Activated CD8-positive, alpha-beta memory T cell treated with anti-CD3 and anti-CD28 coated beads for 1 hour (primary cell): ENCODE data around the gene BNIP5.

Source experiments
- DNase-seq, 2 donors: peaks; one replicate each; pipeline ENCODE4 v3.0.0-alpha.2; 2020; ENCODE audit warnings: low read depth in 1 of 2; ENCODE audit errors: extremely low read depth in 1 of 2

The BNIP5 gene

GRCh38 chr6:36301085-36301658, 35.5 kb downstream of the BNIP5 start:
- no peak for DNase-seq

DNA sequence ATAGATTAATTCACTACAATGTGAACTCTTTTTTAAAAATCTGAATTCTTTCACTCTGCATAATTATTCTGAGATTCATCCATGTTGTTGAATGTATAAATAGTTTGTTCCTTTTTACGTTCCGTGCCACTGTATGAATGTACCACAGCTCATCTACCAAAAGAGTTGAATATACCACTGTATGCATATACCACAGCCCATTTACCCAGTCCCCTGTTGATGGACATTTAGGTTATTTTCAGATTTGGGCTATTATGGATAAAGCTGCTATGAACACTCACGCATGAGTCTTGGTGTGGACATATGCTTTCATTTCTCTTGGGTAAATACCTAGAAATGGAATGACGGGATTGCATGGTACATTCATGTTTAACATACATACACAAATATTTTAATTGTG, 38.7 kb downstream of the BNIP5 start:
- DNase-seq = no peak

DNA sequence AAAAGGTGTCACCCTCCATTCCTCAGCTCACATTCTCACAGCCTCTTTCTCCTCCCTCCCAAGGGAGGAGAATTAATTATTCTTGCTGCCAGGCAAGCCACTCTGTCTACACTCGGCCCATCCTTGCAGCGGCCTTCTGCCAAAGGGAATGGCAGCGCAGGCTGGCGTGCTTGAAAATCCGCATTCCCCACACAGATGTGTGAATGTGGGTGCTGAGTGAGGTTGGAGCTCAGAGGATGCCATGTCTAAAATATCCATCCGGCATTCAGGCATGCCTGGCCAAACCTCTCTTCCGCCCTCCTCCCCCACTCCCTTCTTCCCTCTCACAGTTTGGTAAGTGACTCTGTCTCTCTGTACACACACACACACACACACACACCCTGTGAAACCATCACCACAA, 39.2 kb downstream of the BNIP5 start:
- no peak for DNase-seq

GRCh38 chr6:36297051-36297450, 39.6 kb downstream of the BNIP5 start:
- no peak for DNase-seq

- no peak for DNase-seq
Observed at GRCh38 chr6:36296240-36296639, 40.4 kb downstream of the BNIP5 start.

GRCh38 chr6:36292170-36292569, 44.5 kb downstream of the BNIP5 start:
- no peak for DNase-seq

DNA sequence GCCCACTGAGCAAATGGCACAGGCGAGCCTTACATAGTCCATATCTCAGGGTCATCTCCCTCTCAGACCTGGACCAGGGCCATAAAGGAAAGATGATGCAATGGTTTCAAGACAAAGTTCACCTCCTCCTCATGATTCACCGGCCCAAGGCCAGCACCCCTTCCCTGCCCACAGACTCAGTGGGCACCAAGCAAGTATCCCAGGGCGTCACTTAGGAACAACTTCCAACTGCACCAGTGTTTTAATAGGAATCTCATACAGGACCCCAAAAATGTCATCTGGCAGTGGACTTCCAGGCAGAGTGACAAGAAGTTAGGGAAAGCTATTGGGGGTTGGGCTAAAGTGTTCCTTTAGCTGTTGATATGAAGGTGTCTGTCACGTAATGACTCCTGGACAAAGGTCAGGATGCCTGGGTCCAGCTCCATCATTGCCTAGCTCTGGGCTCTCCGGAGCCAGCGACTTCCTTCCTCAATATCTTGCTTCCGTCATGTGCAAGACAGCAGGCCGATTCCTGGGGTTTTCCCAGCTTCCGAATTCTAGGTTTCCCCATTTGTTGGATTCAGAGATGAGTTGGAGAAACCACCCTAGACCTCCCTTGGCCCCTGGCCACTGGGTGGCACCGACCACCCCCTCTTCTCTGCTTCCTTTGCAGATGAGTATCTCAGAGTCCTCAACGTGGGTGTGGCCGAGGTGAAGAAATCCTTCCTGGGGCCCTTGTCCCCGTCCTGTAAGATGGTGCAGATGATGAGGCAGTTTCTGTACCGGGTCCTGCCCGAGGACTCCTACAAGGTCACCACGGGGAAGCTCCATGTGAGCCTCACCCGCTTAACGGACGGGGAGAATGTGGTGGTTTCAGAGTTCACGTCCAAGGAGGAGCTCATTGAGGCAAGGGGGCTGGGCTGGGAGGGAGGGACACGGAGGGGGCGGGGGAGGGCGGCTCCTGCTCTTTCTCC, 45.7 kb downstream of the BNIP5 start:
- DNase-seq = no peak

DNA sequence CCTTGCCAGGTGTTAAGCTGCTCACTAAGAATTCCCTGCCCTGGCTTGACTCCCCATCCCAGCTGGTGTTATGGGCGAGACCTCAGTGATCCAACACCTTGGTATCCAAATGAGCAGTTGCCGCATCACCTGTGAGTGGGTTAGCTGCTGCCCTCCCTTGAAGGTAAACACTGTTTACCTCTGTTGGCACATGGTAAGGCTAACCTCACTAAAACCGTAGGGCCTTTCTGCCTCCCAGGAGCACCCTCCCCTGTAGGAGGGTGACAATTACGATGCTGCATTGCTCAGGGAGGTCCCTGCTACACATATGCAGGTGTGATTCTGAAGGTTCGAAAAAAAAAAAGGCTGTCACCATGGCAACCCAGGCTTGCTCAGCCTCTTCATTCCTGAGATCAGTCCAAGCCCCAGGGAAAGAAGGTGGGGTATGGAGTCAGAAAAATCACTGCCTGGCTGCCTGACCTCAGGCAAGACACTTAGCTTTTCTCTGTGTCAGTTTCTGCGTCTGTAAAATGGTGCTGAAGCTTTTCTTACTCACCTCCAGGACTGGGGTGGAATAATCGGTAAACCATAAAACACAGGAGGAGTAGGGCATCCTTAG, 47.3 kb downstream of the BNIP5 start:
- no peak for DNase-seq

DNA sequence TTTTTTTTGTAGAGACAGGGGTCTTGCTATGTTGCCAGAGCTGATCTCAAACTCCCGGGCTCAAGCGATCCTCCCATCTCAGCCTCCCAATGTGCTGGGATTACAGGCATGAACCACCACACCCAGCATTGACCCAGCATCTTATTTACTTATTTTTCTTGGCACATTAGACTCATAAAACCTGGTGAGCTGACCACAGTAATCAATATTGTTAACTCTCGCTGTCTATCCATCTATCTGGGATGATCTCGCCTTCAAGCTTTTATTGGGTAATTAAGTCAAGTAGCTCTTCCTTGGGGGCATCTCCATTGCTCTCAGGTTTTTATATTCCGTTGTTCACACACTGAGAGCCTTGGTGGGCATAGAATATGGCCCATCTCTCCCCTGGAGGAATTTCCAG, 49.8 kb downstream of the BNIP5 start:
- no peak for DNase-seq

DNA sequence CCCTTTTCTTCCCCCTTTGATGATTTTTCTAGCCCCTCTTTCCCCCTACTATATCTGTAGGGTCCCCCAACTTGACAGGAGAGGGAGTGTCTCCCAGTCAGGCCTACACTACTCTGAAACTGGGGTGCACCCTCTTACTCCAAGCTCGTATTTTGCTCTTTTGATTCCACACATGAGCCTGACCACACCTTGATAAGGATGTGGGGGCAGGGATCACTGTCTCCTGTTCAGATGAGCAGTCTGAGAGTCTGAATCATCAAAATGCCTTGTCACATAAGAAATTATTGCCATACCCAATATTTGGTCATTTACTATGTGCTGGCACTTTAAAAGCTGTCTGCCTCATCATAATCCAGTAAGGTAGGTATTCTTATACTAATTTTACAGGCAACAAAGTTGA, 50.9 kb downstream of the BNIP5 start:
- no peak for DNase-seq

GRCh38 chr6:36285187-36285671, 51.5 kb downstream of the BNIP5 start:
- DNase-seq = no peak

DNA sequence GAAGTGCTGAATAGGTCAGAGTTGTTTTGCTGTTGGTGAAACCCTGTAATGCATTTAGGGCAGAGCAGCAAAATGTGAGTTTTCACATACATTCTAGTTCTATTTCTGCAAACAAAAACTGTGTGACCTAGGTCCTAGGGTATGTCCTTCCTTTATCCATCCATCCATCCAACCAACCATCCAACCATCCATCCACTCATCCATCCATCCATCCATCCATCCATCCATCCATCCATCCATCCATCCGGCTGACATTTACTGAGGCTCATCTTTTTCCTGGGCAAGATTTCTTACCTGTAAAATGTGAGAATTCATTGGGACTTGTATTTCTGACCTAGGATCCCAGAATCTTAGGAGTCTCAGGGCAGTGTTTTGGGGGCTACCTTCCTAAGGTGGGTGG, 52.3 kb downstream of the BNIP5 start:
- no peak for DNase-seq

GRCh38 chr6:36283608-36284007, 53.1 kb downstream of the BNIP5 start:
- DNase-seq = no peak

GRCh38 chr6:36280983-36281382, 55.7 kb downstream of the BNIP5 start:
- DNase-seq = no peak

DNA sequence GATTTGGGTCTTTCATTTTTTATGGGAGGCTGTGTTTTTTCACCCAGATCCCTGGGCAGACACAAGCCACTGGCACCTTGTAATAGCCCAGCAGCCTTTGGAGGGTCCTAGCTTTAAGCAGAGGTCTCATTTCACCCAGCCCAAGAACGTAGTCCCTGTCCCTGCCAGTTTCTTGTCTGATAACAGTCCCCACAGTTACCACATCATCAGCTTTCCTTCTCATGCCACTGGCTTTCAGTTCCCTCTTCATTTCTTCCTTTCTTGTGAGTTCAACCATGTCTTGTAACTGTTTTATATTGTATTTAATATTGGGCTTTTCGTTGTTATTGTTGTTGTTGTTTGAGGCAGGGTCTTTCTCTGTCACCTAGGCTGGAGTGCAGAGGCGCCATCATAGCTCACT, 56.2 kb downstream of the BNIP5 start:
- DNase-seq = no peak

GRCh38 chr6:36277946-36278470, 58.7 kb downstream of the BNIP5 start:
- no peak for DNase-seq

DNA sequence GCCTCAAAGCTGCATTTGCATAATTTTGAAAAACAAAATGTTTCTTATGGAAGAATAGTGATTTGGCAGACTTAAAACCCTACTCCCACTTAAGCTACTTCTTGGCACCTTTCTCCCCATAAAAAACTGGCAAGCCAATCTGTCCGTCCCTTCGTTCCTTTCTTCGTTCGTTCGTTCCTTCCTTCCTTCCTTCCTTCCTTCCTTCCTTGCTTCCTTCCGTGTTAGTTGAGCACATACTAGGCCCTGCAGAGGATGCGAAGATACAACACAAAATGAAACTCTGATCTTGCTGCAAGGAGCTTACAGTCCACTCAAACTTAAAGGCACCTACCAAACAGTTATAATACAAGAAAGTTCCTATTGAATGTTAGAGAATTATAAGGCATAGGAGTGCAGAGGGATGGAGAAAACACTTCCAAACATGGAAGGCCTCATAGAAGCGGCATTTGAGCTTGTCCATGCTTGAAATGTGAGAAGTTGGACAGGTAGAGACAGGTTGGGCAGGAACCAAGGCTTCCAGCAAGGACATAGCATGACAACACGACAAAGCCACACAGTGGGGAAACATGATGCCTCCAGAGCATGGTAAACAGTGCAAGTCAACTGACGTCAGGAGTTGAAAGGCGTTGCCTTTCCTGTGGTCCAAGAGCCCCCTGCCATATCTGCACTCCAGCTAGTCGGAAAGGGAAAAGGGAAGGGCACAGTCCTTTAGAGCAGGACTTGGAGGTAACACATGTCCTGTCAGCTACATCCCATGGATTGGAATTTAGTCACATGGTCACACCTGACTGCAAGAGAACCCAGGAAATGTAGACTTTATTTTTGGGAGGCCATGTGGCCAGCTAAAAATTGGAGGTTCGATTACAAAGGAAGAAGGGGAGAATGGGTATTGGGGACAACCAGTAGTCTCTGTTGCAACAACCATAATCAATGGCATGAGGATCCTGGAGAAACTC, 59.8 kb downstream of the BNIP5 start:
- DNase-seq = no peak

GRCh38 chr6:36273802-36274514, 62.7 kb downstream of the BNIP5 start:
- no peak for DNase-seq

- DNase-seq = no peak
Observed at GRCh38 chr6:36273067-36273466, 63.6 kb downstream of the BNIP5 start.

GRCh38 chr6:36272234-36272633, 64.5 kb downstream of the BNIP5 start:
- no peak for DNase-seq
